Loucy (cell line): ENCODE measurements around the gene ABI1.
"Not testable (repeated sequence)": the region's sequence is repeated elsewhere in the genome, so short reads cannot be mapped to it uniquely, and the experiment has no call there.

Source experiments
- CTCF ChIP-seq: fragments of 200-600 bp; sonication (generic); conservative IDR thresholded peaks from 2 replicates; pipeline ENCODE4 v1.5.1; 2014; ENCODE audit warnings: mild to moderate bottlenecking, antibody characterized with exemption, low read length
- EZH2phosphoT487 ChIP-seq: fragments of 200-600 bp; IDR thresholded peaks from 2 replicates; pipeline ENCODE4 v1.6.1; 2018; ENCODE audit warnings: antibody characterized with exemption, mild to moderate bottlenecking, moderate library complexity, borderline replicate concordance

GRCh38 chr10:26857553-26857952, 3.2 kb downstream of the ABI1 start:
- TF ChIP-seq CTCF, EZH2phosphoT487: not testable (repeated sequence)
